Fibroblast of pulmonary artery (primary cell): ENCODE data around the gene NSF.
"Not testable (repeated sequence)": the region's sequence is repeated elsewhere in the genome, so short reads cannot be mapped to it uniquely, and the experiment has no call there.

Experiments
- DNase-seq: peaks from one replicate; pipeline ENCODE4 v3.0.0-alpha.2; 2010; ENCODE audit warnings: low read depth
- H3K4me3 ChIP-seq: replicated peaks from 2 replicates; pipeline ENCODE4 v1.5.1; 2011; ENCODE audit warnings: low read depth, mild to moderate bottlenecking, control low read depth, low read length, moderate library complexity

Gene NSF

DNA sequence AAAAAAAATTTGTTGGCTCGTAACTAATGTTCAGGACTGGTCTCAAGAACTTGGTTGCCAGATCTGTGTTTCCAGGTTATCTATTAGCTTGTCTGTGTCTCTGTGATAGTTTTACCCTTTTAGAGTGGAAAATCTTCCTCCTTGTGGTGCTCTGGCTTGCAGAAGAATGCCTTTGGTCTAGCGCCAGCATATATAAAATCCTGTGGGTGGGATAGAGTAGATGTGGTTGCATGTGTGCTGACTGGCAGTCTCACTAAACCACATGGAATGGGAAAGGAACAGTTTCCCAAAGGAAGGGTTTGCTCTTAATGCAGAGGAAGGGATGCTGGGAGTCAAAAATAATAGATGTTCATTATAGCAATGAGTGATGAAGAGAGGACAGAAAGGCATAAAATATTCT, 33.3 kb downstream of the NSF start:
- H3K4me3 ChIP-seq, DNase-seq: not testable (repeated sequence)

DNA sequence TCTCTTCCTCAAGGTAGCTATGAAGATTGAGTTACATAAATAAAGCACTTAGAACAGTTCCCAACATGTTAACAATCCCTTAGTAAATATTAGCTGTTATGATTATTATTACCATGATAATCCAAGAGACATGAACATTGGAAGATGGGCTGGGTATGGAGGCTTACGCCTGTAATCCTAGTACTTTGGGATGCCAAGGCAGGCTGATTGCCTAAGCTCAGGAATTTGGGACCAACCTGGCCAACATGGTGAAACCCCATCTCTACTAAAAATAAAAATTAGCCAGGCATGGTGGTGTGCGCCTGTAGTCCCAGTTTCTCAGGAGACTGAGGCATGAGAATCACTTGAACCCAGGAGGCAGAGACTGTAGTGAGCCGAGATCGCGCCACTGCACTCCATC, 34.3 kb downstream of the NSF start:
- not testable (repeated sequence) for H3K4me3 ChIP-seq, DNase-seq

DNA sequence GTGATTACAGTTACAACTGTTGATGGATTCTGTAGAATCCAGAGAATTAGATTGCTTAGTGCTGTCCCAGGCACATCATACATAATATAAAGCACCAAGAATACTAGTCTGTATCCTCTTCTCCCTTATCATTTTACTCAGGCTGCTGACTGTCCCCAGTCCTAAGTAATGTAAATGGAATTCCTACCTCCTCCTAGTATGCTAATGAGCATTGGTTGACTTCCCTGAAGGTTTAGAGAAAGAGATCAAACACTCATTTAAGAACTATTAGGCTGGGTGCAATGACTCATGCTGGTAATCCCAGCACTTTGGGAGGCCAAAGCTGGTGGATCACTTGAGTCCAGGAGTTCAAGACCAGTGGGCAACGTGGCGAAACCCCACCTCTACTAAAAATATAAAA, 37.0 kb downstream of the NSF start:
- not testable (repeated sequence) for H3K4me3 ChIP-seq, DNase-seq

DNA sequence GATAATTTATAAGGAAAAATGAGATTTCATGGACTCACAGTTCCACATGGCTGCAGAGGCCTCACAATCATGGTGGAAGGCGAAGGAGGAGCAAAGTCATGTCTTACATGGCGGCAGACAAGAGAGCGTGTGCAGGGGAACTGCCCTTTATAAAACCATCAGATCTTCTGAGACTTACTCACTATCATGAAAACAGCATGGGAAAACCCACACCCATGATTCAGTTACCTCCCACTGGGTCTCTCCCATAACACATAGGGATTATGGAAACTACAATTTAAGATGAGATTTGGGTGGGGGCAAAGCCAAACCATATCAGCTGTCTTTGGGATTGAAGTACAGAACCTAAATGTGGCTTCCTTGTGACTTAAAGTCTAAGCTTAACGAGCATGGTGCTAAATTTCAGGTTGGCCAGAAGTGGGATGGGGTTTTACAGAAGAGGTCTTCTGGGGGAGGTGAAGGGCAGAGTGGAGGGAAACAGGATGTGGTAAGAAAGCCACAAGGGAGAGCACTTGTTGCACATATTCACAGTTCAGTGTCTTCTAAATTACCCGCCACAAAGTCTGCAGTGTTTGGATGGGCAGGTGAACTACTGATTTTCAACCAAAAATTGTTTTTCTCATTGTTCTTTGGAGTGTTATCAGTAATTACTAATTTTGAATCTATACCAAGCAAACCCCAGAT, 38.4 kb downstream of the NSF start:
- not testable (repeated sequence) for H3K4me3 ChIP-seq, DNase-seq

DNA sequence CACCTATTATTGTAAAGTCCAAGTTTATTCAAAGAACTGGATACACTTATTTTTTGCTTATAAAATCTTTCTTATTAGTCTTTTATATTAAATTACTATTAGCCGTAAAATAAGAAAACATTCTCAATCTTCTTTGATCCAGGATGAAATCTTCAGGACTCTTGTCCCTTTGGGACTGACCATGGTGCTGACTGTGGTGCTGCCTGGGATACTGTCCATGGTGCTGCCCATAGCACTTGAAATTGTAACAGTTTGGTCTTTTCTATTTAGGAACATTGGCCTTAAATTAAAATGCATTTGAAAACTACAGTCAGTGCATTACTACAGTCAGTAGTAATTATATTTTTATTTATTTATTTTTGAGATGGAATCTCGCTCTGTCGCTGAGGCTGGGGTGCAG, 41.7 kb downstream of the NSF start:
- DNase-seq: not testable (repeated sequence)

DNA sequence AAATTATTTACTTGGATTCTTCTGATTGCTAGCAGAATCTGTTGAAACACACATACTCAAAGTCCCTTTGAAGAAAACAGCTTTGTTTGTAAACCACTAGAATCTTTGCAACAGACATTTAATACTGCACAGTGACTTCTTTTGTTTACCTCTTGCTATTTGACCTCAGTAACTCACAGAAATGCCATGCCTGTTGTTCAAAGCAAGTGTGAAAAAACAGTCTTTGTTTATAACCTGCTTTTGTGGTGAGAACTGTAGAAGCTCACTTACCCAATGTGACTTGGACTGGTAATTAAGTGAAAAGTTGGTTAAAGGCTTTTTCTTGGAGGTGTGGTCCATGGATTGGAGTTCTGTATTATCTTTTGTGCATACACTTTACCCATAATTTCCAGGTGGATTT, 44.4 kb downstream of the NSF start:
- H3K4me3 ChIP-seq, DNase-seq: not testable (repeated sequence)

More for the DNA sequence above, 41.7 kb downstream of the NSF start:
- H3K4me3 ChIP-seq: not testable (repeated sequence)

DNA sequence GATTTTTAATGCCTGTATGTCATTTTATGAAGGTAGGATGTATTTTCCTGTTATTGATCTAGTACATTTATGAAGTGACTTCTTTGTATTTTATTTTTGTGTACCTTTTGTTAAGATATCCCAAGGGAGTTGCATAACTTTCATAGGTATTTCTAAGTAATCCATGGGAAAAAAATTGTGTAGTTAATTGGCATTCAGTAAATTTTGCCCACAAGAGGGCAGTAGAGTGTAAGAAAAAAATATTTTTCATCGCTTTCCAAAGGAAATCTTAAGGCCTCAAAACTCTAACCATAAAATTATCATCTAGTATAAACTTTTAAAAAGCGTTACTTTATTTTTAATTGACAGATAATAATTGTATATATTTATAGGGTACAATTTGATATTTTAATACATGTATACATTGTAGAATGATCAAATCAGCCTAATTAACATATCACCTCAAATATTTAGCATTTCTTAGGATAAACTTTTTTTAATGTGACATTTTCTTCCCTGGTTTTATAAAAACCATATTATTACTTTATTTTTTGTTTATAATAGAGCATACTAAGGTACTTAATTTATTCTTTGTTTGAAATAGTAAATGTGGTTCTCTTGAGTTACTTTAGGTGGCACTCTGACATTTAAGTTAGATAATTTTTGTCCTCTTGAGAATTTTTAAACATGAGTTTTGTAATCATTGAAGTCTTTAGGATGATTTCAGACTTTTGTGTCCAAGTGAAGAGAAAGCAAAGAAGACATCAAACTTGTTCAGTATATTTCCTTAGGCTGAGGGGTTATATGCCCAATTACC, 51.6 kb downstream of the NSF start:
- not testable (repeated sequence) for H3K4me3 ChIP-seq, DNase-seq

DNA sequence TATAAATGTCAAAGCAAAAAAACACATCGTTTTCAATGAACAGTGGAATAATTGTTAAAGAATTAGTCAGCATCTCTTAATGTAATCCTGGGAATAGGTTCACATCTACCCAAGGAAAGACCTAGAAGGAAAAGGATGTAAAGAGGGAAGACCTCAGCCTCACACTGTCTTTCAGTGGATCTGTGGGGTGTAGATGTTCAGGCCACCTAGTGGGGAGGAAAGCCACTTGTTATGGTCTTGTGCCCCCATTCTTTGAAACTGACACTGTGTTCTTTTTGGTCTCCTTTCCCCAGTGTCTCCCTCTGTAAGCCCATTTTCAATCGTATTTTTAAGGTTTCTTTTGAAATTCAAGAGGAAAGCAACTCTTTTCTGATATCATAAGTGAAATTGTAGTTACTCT, 56.8 kb downstream of the NSF start:
- DNase-seq, H3K4me3 ChIP-seq: not testable (repeated sequence)

DNA sequence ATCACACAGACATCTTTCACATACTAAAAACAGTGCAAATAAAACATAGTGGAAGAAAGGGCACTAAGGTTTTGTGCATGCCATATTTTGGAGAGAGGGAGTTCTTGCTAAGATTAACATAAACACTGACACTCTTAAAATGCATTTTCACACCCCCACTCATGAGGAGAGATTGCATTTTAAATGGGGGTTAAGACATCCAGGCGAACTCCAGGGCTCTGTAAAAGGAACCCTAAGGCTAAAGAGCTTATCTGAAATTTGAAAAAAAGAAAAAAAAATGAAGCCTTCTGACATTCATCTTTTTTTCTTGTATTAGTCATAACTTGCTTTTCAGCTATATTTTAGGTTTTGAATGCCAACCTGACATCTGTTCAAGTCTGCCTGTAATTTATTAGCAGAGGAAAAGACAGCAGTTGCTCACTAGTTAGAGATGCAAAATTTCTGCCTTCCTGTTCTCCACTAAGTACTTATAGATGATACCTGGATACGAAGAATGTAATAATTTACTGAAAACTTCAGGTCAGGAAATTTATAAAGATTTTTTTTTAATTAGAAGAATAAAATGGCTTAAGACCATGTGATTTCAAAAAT, 57.3 kb downstream of the NSF start:
- not testable (repeated sequence) for DNase-seq, H3K4me3 ChIP-seq

DNA sequence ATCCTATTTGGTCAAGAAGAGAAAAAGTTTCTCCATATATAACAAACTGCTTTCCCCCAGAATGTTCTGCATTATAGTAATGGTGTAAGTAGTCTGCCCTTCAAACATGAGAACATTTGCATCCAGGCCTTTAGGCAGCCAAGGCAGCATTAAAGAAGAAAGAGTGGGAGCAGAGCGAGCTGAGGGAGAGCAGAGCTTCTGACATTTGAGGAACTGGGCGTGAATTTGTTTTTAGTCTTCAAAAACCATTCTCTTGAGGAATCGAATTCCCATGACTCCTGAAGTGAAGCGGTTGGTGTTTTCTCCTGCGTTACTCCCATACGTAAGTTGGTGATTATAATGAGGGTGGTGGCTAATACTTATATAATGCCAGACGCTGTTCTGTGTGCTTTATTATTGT, 58.8 kb downstream of the NSF start:
- DNase-seq, H3K4me3 ChIP-seq: not testable (repeated sequence)

DNA sequence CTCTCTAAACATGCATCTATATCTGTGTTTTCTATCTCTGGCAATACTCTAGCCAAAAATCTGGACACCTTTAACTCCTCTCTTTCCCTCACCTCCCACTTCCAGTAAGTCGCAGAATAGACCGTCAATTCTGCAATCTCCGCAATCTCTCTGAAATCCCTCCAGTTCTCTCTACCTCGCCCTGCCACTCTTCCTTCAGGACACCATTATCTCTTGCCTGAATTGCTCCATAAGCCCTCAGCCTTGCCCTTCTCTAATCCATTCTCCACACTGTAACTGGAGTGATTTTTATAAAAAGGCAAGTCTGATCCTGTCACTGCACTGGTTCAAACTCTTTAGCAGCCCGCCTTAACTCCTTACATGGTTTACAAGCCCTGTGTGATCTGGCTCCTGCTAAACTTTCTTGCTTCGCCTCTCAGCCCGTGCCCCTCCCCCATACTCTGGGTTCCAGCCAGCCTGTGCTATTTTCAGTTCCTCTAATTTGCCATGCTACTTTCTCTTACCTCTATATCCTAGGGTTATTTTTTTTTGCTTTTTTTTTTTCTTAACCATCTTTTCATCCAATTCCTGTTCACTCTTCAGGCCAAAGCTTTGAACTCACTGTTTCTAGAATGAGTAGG, 61.7 kb downstream of the NSF start:
- not testable (repeated sequence) for H3K4me3 ChIP-seq, DNase-seq

DNA sequence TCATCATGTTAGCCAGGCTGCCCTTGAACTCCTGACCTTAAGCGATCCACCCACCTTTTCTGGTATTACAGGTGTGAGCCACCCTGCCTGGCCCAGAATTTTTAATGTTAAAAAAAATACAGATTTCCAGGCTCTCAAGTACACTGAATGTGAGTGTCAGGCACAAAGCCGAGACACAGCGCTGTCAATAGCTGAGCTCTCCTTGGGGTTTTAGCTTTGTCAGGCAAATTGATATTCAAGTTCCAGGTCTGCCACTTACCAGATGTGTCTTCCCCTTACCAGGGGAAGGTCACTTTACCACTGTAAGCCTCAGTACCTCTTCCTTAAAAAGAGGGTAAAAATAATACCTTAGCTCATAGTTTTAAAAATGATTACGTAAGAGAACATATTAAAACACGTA, 67.8 kb downstream of the NSF start:
- not testable (repeated sequence) for H3K4me3 ChIP-seq, DNase-seq

DNA sequence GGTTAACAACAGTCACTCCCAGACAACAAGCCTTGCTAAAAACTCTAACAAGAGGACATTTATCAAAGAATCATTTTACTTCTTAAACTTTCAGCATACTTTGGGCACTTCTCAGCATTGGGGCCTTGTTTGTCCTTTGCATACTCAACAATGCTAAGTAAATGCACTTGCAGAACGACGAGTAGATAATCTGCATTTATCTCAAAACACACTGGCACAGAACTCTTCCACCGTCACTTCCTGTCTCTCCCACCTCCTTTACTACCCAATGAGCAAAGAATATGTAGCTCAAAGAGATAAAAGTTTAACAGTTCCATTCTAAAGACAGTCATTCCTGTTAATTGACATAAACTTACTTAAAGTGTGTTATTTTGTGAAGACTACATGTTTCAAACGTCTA, 69.2 kb downstream of the NSF start:
- not testable (repeated sequence) for DNase-seq, H3K4me3 ChIP-seq

DNA sequence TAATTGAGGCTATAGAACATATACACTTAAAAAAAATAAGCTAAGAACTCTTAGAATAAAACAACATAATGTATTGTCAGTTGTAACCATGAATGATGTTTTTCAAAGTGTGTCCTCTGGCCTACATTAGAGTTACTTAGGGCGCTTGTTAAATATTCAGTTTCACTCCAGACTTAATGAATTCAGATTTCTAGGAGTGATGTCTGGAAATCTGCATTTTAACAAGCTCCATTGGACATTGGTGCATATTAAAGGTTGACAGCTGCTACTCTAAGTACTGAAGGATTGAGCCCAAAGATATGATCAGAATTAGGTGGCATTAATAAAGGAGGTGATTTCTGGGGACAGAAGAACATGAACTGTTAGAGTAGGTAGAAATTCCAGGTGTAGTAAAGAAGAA, 72.7 kb downstream of the NSF start:
- not testable (repeated sequence) for DNase-seq, H3K4me3 ChIP-seq

DNA sequence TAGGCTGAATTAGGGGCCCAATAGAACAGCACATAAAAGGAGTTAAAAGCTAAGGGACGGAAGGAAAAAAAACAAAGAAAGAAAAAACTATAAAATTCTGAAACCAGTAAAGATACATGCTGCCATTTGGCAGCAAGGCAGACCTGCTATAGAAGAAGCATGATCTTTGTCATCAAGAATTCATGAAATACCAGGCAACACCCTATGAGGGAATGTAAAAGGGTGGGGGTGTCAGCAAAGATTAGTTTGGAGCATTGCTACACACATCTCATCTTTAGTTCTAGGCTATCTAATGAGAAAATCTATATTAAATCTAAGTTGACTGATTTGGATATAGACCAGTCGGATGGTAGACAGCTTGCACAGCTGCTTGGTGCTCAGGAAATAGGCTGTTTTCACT, 73.1 kb downstream of the NSF start:
- DNase-seq, H3K4me3 ChIP-seq: not testable (repeated sequence)

DNA sequence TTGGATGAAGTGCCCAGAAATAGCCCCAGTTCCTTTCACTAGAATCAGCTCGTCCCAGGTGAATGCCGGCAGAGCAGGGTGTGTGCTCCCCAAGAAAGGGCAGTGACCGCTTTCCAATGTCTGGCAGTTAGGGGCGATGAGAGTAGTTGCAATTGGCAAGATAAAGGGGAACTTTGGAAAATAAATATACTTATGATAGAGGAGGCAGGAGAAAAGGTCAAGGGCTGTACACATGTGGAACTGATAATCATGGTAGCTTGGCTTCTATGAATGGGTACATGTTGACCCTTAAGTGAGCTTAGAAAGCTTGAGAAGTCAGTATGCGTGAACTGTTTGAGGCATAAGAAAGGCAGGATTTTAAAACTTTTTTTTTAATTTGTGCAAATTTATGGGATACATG, 75.5 kb downstream of the NSF start:
- not testable (repeated sequence) for DNase-seq, H3K4me3 ChIP-seq

DNA sequence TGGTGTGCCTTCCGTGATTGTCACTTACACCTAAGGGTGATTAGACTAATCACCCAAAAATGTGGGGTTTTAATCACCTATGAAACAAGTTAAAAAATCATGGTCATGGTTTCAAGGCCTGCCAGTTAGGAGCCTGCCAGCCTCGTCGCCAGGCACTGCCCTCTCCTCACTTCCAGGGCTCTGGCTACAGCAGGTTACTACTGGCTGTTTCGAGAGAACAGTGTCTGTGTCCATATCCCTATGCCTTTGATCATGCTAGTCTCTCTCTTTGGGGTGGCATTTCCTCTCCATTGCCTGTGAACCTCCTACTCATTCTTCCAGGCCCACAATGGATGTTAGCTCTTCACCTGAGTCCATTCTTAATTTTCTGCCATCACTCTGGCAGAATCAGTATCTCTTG, 80.3 kb downstream of the NSF start:
- DNase-seq: not testable (repeated sequence)

DNA sequence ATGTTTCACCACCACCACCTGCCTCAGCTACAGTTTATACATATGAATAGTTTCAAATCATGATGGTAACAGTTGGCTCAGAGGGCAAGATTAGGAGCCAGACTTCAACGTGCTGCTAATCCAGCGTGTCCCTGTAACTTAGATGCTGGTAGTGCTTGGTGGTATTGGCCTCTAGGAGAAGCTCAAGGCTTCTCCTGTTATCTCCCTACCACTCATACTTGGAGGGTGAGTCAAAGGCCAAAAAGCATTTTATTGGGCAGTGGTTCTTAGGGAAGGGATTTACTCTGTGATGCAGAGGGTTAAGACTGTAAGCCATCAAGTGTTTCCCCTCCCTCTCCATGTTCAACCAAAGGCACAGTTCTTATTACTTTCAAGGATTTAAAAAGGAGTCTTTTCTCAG, 82.3 kb downstream of the NSF start:
- not testable (repeated sequence) for H3K4me3 ChIP-seq, DNase-seq

More for the DNA sequence above, 80.3 kb downstream of the NSF start:
- not testable (repeated sequence) for H3K4me3 ChIP-seq

DNA sequence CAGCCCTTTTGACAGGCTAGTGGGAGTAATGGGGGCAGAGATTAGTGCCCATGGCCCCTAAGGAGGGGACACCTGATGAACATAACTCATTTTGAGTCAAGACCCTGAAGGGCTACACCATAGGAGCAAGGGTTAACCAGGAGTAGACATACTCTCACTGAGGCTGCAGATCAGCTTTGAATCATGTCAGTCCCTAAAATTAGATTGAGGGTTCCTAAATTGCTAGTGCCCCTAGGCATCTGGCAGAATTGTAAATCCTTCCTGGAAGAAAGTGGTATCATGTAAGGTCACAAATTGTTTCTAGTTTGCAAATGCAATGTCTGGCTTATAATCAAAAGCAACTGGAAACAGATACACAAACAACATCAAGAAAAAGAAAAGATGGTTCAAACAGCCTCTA, 87.3 kb downstream of the NSF start:
- not testable (repeated sequence) for H3K4me3 ChIP-seq, DNase-seq
